ENCODE data around the gene ASIC4. TPM values are rescaled to one million over a fixed set of nuclear protein-coding genes. Genes with fewer than 3 reads are reported as not detected.

ASIC4 gene
- total and polyA plus RNA-seq, 2 of the 13 experiments (the other 11 are each of a cell fraction or from before 2014, with no cell fraction given): 0.03 TPM; not detected in 1

DNA sequence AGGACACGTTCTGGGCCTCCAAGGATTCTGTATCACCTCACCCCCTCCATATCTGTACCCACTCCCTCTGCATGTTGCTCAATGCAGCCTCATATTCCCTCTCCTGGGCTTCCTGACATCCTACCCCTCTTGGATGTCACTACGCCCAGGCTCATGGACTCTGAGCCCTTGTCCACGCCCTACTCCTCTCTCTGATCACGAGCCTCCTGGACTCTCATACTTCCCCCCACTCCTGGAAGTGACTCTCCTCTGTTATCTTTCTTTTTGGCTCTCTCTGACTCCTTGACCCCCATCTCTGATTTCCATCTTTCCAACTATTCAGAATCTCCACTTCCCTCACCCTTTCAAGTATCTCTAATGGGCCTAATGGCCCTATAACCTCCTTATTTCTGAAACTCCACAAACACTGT lies 31.7 kb downstream of the ASIC4 start (continued):
- TF ChIP-seq HNRNPUL1 (IDR thresholded peaks at IDR 0.05; ENCODE audit: low read depth, low read length) (no peak), SMAD3 (CRISPR knock-in tag; IDR thresholded peaks at IDR 0.05) (peak; percentile 37; the same call in 1 of the 2 replicates), CREM (IDR thresholded peaks at IDR 0.05) (peak; percentile 55; the same call in 1 of the 2 replicates), CREM (CRISPR knock-in tag; IDR thresholded peaks at IDR 0.05) (no peak), MTA1 (CRISPR knock-in tag; IDR thresholded peaks at IDR 0.05; ENCODE audit: borderline replicate concordance) (peak; percentile 31; the same call in 1 of the 2 replicates), TBL1XR1 (IDR thresholded peaks at IDR 0.05; ENCODE audit: borderline replicate concordance, low read length, partially characterized antibody) (no peak), PHF20 (CRISPR knock-in tag; IDR thresholded peaks at IDR 0.05) (no peak; the same call in 1 of the 2 replicates), SP140L (CRISPR knock-in tag; IDR thresholded peaks at IDR 0.05; ENCODE audit: borderline replicate concordance) (no peak), ZFP90 (CRISPR knock-in tag; IDR thresholded peaks at IDR 0.05; ENCODE audit: borderline replicate concordance) (no peak), SOX5 (CRISPR knock-in tag; IDR thresholded peaks at IDR 0.05; ENCODE audit: borderline replicate concordance) (peak; percentile 65; the same call in 1 of the 2 replicates)
- TF ChIP-seq, protein P1, sequence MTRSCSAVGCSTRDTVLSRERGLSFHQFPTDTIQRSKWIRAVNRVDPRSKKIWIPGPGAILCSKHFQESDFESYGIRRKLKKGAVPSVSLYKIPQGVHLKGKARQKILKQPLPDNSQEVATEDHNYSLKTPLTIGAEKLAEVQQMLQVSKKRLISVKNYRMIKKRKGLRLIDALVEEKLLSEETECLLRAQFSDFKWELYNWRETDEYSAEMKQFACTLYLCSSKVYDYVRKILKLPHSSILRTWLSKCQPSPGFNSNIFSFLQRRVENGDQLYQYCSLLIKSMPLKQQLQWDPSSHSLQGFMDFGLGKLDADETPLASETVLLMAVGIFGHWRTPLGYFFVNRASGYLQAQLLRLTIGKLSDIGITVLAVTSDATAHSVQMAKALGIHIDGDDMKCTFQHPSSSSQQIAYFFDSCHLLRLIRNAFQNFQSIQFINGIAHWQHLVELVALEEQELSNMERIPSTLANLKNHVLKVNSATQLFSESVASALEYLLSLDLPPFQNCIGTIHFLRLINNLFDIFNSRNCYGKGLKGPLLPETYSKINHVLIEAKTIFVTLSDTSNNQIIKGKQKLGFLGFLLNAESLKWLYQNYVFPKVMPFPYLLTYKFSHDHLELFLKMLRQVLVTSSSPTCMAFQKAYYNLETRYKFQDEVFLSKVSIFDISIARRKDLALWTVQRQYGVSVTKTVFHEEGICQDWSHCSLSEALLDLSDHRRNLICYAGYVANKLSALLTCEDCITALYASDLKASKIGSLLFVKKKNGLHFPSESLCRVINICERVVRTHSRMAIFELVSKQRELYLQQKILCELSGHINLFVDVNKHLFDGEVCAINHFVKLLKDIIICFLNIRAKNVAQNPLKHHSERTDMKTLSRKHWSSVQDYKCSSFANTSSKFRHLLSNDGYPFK (CRISPR knock-in tag; IDR thresholded peaks at IDR 0.05; ENCODE audit: borderline replicate concordance): no peak
- TF ChIP-seq, protein P2, sequence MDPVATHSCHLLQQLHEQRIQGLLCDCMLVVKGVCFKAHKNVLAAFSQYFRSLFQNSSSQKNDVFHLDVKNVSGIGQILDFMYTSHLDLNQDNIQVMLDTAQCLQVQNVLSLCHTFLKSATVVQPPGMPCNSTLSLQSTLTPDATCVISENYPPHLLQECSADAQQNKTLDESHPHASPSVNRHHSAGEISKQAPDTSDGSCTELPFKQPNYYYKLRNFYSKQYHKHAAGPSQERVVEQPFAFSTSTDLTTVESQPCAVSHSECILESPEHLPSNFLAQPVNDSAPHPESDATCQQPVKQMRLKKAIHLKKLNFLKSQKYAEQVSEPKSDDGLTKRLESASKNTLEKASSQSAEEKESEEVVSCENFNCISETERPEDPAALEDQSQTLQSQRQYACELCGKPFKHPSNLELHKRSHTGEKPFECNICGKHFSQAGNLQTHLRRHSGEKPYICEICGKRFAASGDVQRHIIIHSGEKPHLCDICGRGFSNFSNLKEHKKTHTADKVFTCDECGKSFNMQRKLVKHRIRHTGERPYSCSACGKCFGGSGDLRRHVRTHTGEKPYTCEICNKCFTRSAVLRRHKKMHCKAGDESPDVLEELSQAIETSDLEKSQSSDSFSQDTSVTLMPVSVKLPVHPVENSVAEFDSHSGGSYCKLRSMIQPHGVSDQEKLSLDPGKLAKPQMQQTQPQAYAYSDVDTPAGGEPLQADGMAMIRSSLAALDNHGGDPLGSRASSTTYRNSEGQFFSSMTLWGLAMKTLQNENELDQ (CRISPR knock-in tag; IDR thresholded peaks at IDR 0.05; ENCODE audit: borderline replicate concordance): no peak
- TF ChIP-seq, protein P3, sequence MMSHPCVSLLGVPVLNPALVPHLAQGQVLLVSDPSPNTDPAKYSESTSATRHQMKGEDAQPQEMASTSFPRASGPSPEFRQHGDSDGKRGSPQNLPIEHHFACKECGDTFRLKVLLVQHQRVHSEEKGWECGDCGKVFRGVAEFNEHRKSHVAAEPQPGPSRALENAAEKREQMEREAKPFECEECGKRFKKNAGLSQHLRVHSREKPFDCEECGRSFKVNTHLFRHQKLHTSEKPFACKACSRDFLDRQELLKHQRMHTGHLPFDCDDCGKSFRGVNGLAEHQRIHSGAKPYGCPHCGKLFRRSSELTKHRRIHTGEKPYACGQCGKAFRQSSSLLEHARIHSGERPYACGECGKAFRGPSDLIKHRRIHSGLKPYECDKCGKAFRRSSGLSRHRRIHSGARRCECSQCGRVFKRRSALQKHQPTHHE (CRISPR knock-in tag; IDR thresholded peaks at IDR 0.05; ENCODE audit: borderline replicate concordance): no peak
- TF ChIP-seq, protein P4, sequence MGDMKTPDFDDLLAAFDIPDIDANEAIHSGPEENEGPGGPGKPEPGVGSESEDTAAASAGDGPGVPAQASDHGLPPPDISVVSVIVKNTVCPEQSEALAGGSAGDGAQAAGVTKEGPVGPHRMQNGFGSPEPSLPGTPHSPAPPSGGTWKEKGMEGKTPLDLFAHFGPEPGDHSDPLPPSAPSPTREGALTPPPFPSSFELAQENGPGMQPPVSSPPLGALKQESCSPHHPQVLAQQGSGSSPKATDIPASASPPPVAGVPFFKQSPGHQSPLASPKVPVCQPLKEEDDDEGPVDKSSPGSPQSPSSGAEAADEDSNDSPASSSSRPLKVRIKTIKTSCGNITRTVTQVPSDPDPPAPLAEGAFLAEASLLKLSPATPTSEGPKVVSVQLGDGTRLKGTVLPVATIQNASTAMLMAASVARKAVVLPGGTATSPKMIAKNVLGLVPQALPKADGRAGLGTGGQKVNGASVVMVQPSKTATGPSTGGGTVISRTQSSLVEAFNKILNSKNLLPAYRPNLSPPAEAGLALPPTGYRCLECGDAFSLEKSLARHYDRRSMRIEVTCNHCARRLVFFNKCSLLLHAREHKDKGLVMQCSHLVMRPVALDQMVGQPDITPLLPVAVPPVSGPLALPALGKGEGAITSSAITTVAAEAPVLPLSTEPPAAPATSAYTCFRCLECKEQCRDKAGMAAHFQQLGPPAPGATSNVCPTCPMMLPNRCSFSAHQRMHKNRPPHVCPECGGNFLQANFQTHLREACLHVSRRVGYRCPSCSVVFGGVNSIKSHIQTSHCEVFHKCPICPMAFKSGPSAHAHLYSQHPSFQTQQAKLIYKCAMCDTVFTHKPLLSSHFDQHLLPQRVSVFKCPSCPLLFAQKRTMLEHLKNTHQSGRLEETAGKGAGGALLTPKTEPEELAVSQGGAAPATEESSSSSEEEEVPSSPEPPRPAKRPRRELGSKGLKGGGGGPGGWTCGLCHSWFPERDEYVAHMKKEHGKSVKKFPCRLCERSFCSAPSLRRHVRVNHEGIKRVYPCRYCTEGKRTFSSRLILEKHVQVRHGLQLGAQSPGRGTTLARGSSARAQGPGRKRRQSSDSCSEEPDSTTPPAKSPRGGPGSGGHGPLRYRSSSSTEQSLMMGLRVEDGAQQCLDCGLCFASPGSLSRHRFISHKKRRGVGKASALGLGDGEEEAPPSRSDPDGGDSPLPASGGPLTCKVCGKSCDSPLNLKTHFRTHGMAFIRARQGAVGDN (CRISPR knock-in tag; IDR thresholded peaks at IDR 0.05): no peak; the same call in 1 of the 2 replicates
- TF ChIP-seq, protein P5, sequence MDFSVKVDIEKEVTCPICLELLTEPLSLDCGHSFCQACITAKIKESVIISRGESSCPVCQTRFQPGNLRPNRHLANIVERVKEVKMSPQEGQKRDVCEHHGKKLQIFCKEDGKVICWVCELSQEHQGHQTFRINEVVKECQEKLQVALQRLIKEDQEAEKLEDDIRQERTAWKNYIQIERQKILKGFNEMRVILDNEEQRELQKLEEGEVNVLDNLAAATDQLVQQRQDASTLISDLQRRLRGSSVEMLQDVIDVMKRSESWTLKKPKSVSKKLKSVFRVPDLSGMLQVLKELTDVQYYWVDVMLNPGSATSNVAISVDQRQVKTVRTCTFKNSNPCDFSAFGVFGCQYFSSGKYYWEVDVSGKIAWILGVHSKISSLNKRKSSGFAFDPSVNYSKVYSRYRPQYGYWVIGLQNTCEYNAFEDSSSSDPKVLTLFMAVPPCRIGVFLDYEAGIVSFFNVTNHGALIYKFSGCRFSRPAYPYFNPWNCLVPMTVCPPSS (IDR thresholded peaks at IDR 0.05): no peak

Measured in HepG2 (cell line).